ENCODE data around the gene PDXDC1.
"Not testable (repeated sequence)": the region's sequence is repeated elsewhere in the genome, so short reads cannot be mapped to it uniquely, and the experiment has no call there.

PDXDC1 gene

GRCh38 chr16:15027503-15028344 lies 52.9 kb downstream of the PDXDC1 start:
- not testable (repeated sequence) for H3K9ac ChIP-seq (ENCODE audit: low read depth, low read length); H3K4me3 ChIP-seq (ENCODE audit: low read depth, low read length); H3K27me3 ChIP-seq (ENCODE audit: control insufficient read depth, insufficient read depth, low read length); H3K4me1 ChIP-seq (ENCODE audit: control insufficient read depth, insufficient read depth, low read length); H3K9me3 ChIP-seq (ENCODE audit: control insufficient read depth, insufficient read depth, low read length)
- H3K36me3 ChIP-seq (ENCODE audit: control insufficient read depth, insufficient read depth, low read length), result peaks cover 27% of the 10 kb centered on the region

GRCh38 chr16:15028345-15028715 lies 53.5 kb downstream of the PDXDC1 start:
- peaks cover 33% of the 10 kb centered on the region for H3K36me3 ChIP-seq (ENCODE audit: control insufficient read depth, insufficient read depth, low read length)
- not testable (repeated sequence) for H3K27me3 ChIP-seq (ENCODE audit: control insufficient read depth, insufficient read depth, low read length); H3K9ac ChIP-seq (ENCODE audit: low read depth, low read length); H3K9me3 ChIP-seq (ENCODE audit: control insufficient read depth, insufficient read depth, low read length); H3K4me3 ChIP-seq (ENCODE audit: low read depth, low read length); H3K4me1 ChIP-seq (ENCODE audit: control insufficient read depth, insufficient read depth, low read length)

- not testable (repeated sequence) for H3K9ac ChIP-seq (ENCODE audit: low read depth, low read length); H3K9me3 ChIP-seq (ENCODE audit: control insufficient read depth, insufficient read depth, low read length); H3K4me1 ChIP-seq (ENCODE audit: control insufficient read depth, insufficient read depth, low read length); H3K4me3 ChIP-seq (ENCODE audit: low read depth, low read length); H3K27me3 ChIP-seq (ENCODE audit: control insufficient read depth, insufficient read depth, low read length)
- H3K36me3 ChIP-seq (ENCODE audit: control insufficient read depth, insufficient read depth, low read length), result peaks cover 36% of the 10 kb centered on the region
These were observed 54.2 kb downstream of the PDXDC1 start for GRCh38 chr16:15028801-15029698.

- not testable (repeated sequence) for H3K9ac ChIP-seq (ENCODE audit: low read depth, low read length); H3K4me3 ChIP-seq (ENCODE audit: low read depth, low read length); H3K9me3 ChIP-seq (ENCODE audit: control insufficient read depth, insufficient read depth, low read length); H3K27me3 ChIP-seq (ENCODE audit: control insufficient read depth, insufficient read depth, low read length); H3K4me1 ChIP-seq (ENCODE audit: control insufficient read depth, insufficient read depth, low read length)
- H3K36me3 ChIP-seq (ENCODE audit: control insufficient read depth, insufficient read depth, low read length), result peaks cover 39% of the 10 kb centered on the region
These were observed 54.9 kb downstream of the PDXDC1 start for GRCh38 chr16:15029749-15030148.

GRCh38 chr16:15031179-15031578 lies 56.4 kb downstream of the PDXDC1 start:
- Histone ChIP-seq H3K36me3 (ENCODE audit: control insufficient read depth, insufficient read depth, low read length) (peaks cover 52% of the 10 kb centered on the region), H3K27me3 (ENCODE audit: control insufficient read depth, insufficient read depth, low read length) (no peaks in the 10 kb centered on the region), H3K4me3 (ENCODE audit: low read depth, low read length) (no peak overlapping the region), H3K9me3 (ENCODE audit: control insufficient read depth, insufficient read depth, low read length) (no peaks in the 10 kb centered on the region), H3K9ac (ENCODE audit: low read depth, low read length) (no peak overlapping the region), H3K4me1 (ENCODE audit: control insufficient read depth, insufficient read depth, low read length) (no peaks in the 10 kb centered on the region)

- H3K4me1 ChIP-seq (ENCODE audit: control insufficient read depth, insufficient read depth, low read length), result no peaks in the 10 kb centered on the region
- no peaks in the 10 kb centered on the region for H3K9me3 ChIP-seq (ENCODE audit: control insufficient read depth, insufficient read depth, low read length)
- H3K4me3 ChIP-seq (ENCODE audit: low read depth, low read length), result no peak overlapping the region
- no peaks in the 10 kb centered on the region for H3K27me3 ChIP-seq (ENCODE audit: control insufficient read depth, insufficient read depth, low read length)
- peaks cover 56% of the 10 kb centered on the region for H3K36me3 ChIP-seq (ENCODE audit: control insufficient read depth, insufficient read depth, low read length)
- H3K9ac ChIP-seq (ENCODE audit: low read depth, low read length), result no peak overlapping the region
These were observed 56.8 kb downstream of the PDXDC1 start for GRCh38 chr16:15031586-15031985.

- Histone ChIP-seq H3K27me3 (ENCODE audit: control insufficient read depth, insufficient read depth, low read length) (no peaks in the 10 kb centered on the region), H3K4me1 (ENCODE audit: control insufficient read depth, insufficient read depth, low read length) (no peaks in the 10 kb centered on the region), H3K4me3 (ENCODE audit: low read depth, low read length) (no peak overlapping the region), H3K9ac (ENCODE audit: low read depth, low read length) (no peak overlapping the region), H3K36me3 (ENCODE audit: control insufficient read depth, insufficient read depth, low read length) (peaks cover 64% of the 10 kb centered on the region), H3K9me3 (ENCODE audit: control insufficient read depth, insufficient read depth, low read length) (no peaks in the 10 kb centered on the region)
These were observed 57.9 kb downstream of the PDXDC1 start for GRCh38 chr16:15032547-15033308.

- Histone ChIP-seq H3K4me3 (ENCODE audit: low read depth, low read length) (no peak overlapping the region), H3K9ac (ENCODE audit: low read depth, low read length) (no peak overlapping the region), H3K4me1 (ENCODE audit: control insufficient read depth, insufficient read depth, low read length) (no peaks in the 10 kb centered on the region), H3K27me3 (ENCODE audit: control insufficient read depth, insufficient read depth, low read length) (no peaks in the 10 kb centered on the region), H3K9me3 (ENCODE audit: control insufficient read depth, insufficient read depth, low read length) (no peaks in the 10 kb centered on the region), H3K36me3 (ENCODE audit: control insufficient read depth, insufficient read depth, low read length) (peaks cover 66% of the 10 kb centered on the region)
These were observed 58.5 kb downstream of the PDXDC1 start for GRCh38 chr16:15033309-15033707.

GRCh38 chr16:15034266-15035162 lies 59.7 kb downstream of the PDXDC1 start:
- no peaks in the 10 kb centered on the region for H3K4me1 ChIP-seq (ENCODE audit: control insufficient read depth, insufficient read depth, low read length)
- H3K36me3 ChIP-seq (ENCODE audit: control insufficient read depth, insufficient read depth, low read length), result peaks cover 58% of the 10 kb centered on the region
- H3K9me3 ChIP-seq (ENCODE audit: control insufficient read depth, insufficient read depth, low read length), result no peaks in the 10 kb centered on the region
- no peaks in the 10 kb centered on the region for H3K27me3 ChIP-seq (ENCODE audit: control insufficient read depth, insufficient read depth, low read length)
- H3K9ac ChIP-seq (ENCODE audit: low read depth, low read length), result no peak overlapping the region
- H3K4me3 ChIP-seq (ENCODE audit: low read depth, low read length), result no peak overlapping the region

- Histone ChIP-seq H3K4me1 (ENCODE audit: control insufficient read depth, insufficient read depth, low read length) (no peaks in the 10 kb centered on the region), H3K36me3 (ENCODE audit: control insufficient read depth, insufficient read depth, low read length) (peaks cover 63% of the 10 kb centered on the region), H3K9ac (ENCODE audit: low read depth, low read length) (no peak overlapping the region), H3K27me3 (ENCODE audit: control insufficient read depth, insufficient read depth, low read length) (no peaks in the 10 kb centered on the region), H3K9me3 (ENCODE audit: control insufficient read depth, insufficient read depth, low read length) (no peaks in the 10 kb centered on the region), H3K4me3 (ENCODE audit: low read depth, low read length) (no peak overlapping the region)
These were observed 60.4 kb downstream of the PDXDC1 start for GRCh38 chr16:15035163-15035729.
